CD14-positive monocyte (primary cell): Measurements from ENCODE around the gene CNTN4. TPM values are rescaled to one million over a fixed set of nuclear protein-coding genes. Genes with fewer than 3 reads are reported as not detected.

Experiments used
- DNase-seq, 3 donors: peaks; one replicate each; pipeline ENCODE4 v3.0.0-alpha.2; 2011 to 2022
- H2AFZ ChIP-seq: 2 replicates; pipeline ENCODE4 v1.6.0; 2012; ENCODE audit warnings: mild to moderate bottlenecking, low read depth, low read length, inconsistent platforms; ENCODE audit not compliant: insufficient read depth, poor library complexity, severe bottlenecking
- H3K27ac ChIP-seq, 2 donors: 1 replicate in 1 of 2; 2 replicates in 1 of 2; pipeline ENCODE4 v1.5.1; 2012 to 2013; ENCODE audit warnings: low read length in 2 of 2, control low read depth in 1 of 2, inconsistent platforms in 1 of 2, low read depth in 1 of 2, mild to moderate bottlenecking in 1 of 2
- H3K27me3 ChIP-seq, 2 donors: one replicate each; pipeline versions ENCODE4 v1.6.0 to v1.6.1; 2011 to 2013; ENCODE audit warnings: low read length in 2 of 2; ENCODE audit not compliant: control insufficient read depth in 2 of 2, insufficient read depth in 2 of 2
- H3K36me3 ChIP-seq, 2 donors: replicated peaks in 1 of 2; 1 replicate in 1 of 2; 2 replicates in 1 of 2; pipeline versions ENCODE4 v1.5.1 to v1.6.1; 2012 to 2013; ENCODE audit warnings: low read length in 2 of 2, control low read depth in 1 of 2, inconsistent platforms in 1 of 2, mild to moderate bottlenecking in 1 of 2; ENCODE audit not compliant: insufficient read depth in 2 of 2, control insufficient read depth in 1 of 2
- H3K4me1 ChIP-seq, 2 donors: 1 replicate in 1 of 2; 2 replicates in 1 of 2; pipeline versions ENCODE4 v1.5.1 to v1.6.1; 2012 to 2013; ENCODE audit warnings: low read length in 2 of 2, control low read depth in 1 of 2, inconsistent platforms in 1 of 2, mild to moderate bottlenecking in 1 of 2, moderate library complexity in 1 of 2; ENCODE audit not compliant: insufficient read depth in 2 of 2, control insufficient read depth in 1 of 2
- H3K4me2 ChIP-seq: replicated peaks from 2 replicates; pipeline ENCODE3; 2012; ENCODE audit warnings: low read length, moderate library complexity, mild to moderate bottlenecking; ENCODE audit not compliant: poor library complexity, severe bottlenecking; ENCODE audit errors: extremely low read depth
- H3K4me3 ChIP-seq, 3 experiments: fragments of 200-600 bp in 1 of 3; sonication (generic) in 1 of 3; replicated peaks in 1 of 3; 1 replicate in 2 of 3; 2 replicates in 1 of 3; pipeline ENCODE4 v1.5.1; 2011 to 2013; ENCODE audit warnings: low read length in 3 of 3, mild to moderate bottlenecking in 3 of 3, control low read depth in 2 of 3, low read depth in 2 of 3, inconsistent platforms in 1 of 3, moderate library complexity in 1 of 3
- H3K79me2 ChIP-seq: 2 replicates; pipeline ENCODE4 v1.6.0; 2012; ENCODE audit warnings: mild to moderate bottlenecking, control low read depth, inconsistent platforms, low read length, moderate library complexity; ENCODE audit not compliant: insufficient read depth
- H3K9ac ChIP-seq: 2 replicates; pipeline ENCODE4 v1.6.0; 2017; ENCODE audit warnings: low read length, mild to moderate bottlenecking; ENCODE audit not compliant: insufficient read depth, poor library complexity, severe bottlenecking
- H3K9me3 ChIP-seq, 2 donors: replicated peaks in 1 of 2; 1 replicate in 1 of 2; 2 replicates in 1 of 2; pipeline versions ENCODE4 v1.5.1 to v1.6.1; 2012 to 2013; ENCODE audit warnings: low read length in 2 of 2, control low read depth in 1 of 2; ENCODE audit not compliant: control insufficient read depth in 1 of 2, insufficient read depth in 1 of 2
- H4K20me1 ChIP-seq: 2 replicates; pipeline ENCODE4 v1.6.0; 2012; ENCODE audit warnings: mild to moderate bottlenecking, low read length, control low read depth, moderate library complexity; ENCODE audit not compliant: insufficient read depth
- H3K27ac Mint-ChIP-seq, 7 donors: one replicate each; pipeline ENCODE4 v1.8.0; 2020; ENCODE audit warnings: mild to moderate bottlenecking in 7 of 7, mixed read lengths in 7 of 7, moderate library complexity in 6 of 7, inconsistent platforms in 2 of 7
- H3K27me3 Mint-ChIP-seq, 3 donors: one replicate each; pipeline ENCODE4 v1.8.0; 2021 to 2022; ENCODE audit warnings: low read depth in 3 of 3, mild to moderate bottlenecking in 3 of 3, mixed read lengths in 3 of 3, moderate library complexity in 3 of 3, inconsistent platforms in 1 of 3
- H3K36me3 Mint-ChIP-seq, 2 donors: one replicate each; pipeline ENCODE4 v1.8.0; 2020; ENCODE audit warnings: mixed read lengths in 2 of 2, inconsistent platforms in 1 of 2, mild to moderate bottlenecking in 1 of 2
- H3K4me1 Mint-ChIP-seq: one replicate; pipeline ENCODE4 v1.8.0; 2020; ENCODE audit warnings: mild to moderate bottlenecking, mixed read lengths
- H3K4me3 Mint-ChIP-seq, 2 donors: one replicate each; pipeline ENCODE4 v1.8.0; 2020; ENCODE audit warnings: mild to moderate bottlenecking in 2 of 2, mixed read lengths in 2 of 2, moderate library complexity in 1 of 2
- H3K9me3 Mint-ChIP-seq, 7 donors: one replicate each; pipeline ENCODE4 v1.8.0; 2020 to 2022; ENCODE audit warnings: mixed read lengths in 7 of 7, mild to moderate bottlenecking in 6 of 7, moderate library complexity in 6 of 7, inconsistent platforms in 2 of 7
- CTCF ChIP-seq: fragments of 200-600 bp; IDR thresholded peaks from one replicate; pipeline ENCODE4 v1.8.0; 2022; ENCODE audit warnings: antibody characterized with exemption, mild to moderate bottlenecking
- WGBS: methylation state at CpG from one replicate; pipeline ENCODE4 v1.1.5; 2013; ENCODE audit warnings: missing lambda C conversion rate; ENCODE audit not compliant: insufficient coverage; 5-methylcytosine and 5-hydroxymethylcytosine counted together
- intact Hi-C, 2 donors: fragments of 100-400 bp; cut with micrococcal nuclease; formaldehyde crosslinking; loops; one replicate each; pipeline versions ENCODE4 v1.15.0 to v1.15.1; 2023
- polyA plus RNA-seq, 3 donors: library from polyadenylated mRNA; depleted of rRNA in 1 of 3; unstranded in 2 of 3; stranded (reverse) in 1 of 3; fragments of 300-500 nt in 2 of 3; fragments of >200 nt in 1 of 3; fragmentation: Illumina TruSeq in 2 of 3; gene quantifications; 1 replicate in 2 of 3; 2 replicates in 1 of 3; pipeline ENCODE4 v1.2.3, GENCODE V29; 2012 to 2021

The CNTN4 gene
- polyA plus RNA-seq, 3 donors, result not detected

DNA sequence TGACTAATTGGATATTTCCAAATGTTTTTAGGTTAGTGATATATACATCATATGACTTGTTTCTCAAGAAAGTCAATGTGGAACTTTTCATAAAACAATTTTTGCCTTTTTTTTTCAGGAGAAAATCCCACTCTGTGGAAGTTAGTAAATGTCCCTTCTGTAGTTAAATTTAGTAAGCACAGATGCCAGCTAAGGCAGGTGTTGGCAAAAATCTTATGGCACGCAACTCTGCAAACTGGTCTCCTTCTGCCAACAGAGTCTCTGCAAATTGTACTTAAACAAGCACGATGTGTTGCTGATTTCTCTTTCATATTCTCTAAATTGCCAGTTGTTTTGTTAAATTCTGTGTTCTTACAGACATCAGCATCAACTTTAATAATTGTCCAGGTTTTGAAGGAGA is 777.7 kb downstream of the CNTN4 start:
- H3K4me3 Mint-ChIP-seq, result no peak overlapping the region
- no peaks in the 10 kb centered on the region for H4K20me1 ChIP-seq
- intact Hi-C loops, result no loop called here
- no peak for TF ChIP-seq CTCF
- no peak overlapping the region for H3K4me3 ChIP-seq
- no peaks in the 10 kb centered on the region for H3K79me2 ChIP-seq
- no peaks in the 10 kb centered on the region for H3K27me3 Mint-ChIP-seq
- WGBS, result 88% methylated on average over 1 of the region's 2 CpGs
- H3K9me3 ChIP-seq, result peaks cover 0 to 11% of the 10 kb centered on the region in 2 donors
- no peaks in the 10 kb centered on the region for H3K27me3 ChIP-seq
- no peak overlapping the region for H3K27ac Mint-ChIP-seq
- no peaks in the 10 kb centered on the region for H3K4me1 ChIP-seq
- no peak overlapping the region for H3K9ac ChIP-seq
- DNase-seq, result no peak
- H3K4me2 ChIP-seq, result no peak overlapping the region
- no peaks in the 10 kb centered on the region for H3K4me1 Mint-ChIP-seq
- no peaks in the 10 kb centered on the region for H3K36me3 ChIP-seq
- no peak overlapping the region for H2AFZ ChIP-seq
- H3K36me3 Mint-ChIP-seq, result no peaks in the 10 kb centered on the region
- peaks cover 0 to 8% (median 3%) of the 10 kb centered on the region in 7 donors for H3K9me3 Mint-ChIP-seq
- H3K27ac ChIP-seq, result no peak overlapping the region

DNA sequence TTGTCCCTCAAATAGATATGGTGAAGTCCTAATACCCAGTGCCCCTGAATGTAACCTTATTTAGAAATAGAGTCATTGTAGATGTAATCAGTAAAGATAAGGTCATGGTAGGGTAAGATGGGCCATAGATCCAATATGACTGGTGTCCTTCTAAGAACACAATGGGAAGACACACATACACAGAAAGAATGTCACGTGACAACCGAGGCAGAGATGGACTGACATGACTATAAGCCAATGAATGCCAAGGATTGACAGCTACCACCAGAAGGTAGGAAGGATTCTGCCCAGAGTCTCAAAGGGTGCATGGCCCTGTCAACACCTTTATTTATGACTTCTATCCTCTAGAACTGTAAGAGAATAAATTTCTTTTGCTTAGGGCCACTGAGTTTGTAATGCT is 780.4 kb downstream of the CNTN4 start:
- no peak for TF ChIP-seq CTCF
- H3K27me3 ChIP-seq, result no peaks in the 10 kb centered on the region

More for the DNA sequence above, 780.4 kb downstream of the CNTN4 start:
- H3K4me1 ChIP-seq, result no peaks in the 10 kb centered on the region
- no peak overlapping the region for H3K4me2 ChIP-seq
- no CpG with 5 or more reads among the region's 2 CpGs for WGBS
- no peaks in the 10 kb centered on the region for H3K79me2 ChIP-seq
- no peaks in the 10 kb centered on the region for H3K36me3 ChIP-seq
- H2AFZ ChIP-seq, result no peak overlapping the region
- H3K4me3 Mint-ChIP-seq, result no peak overlapping the region
- H3K27ac ChIP-seq, result no peak overlapping the region
- H3K9me3 ChIP-seq, result peaks cover 0 to 11% of the 10 kb centered on the region in 2 donors
- no peaks in the 10 kb centered on the region for H4K20me1 ChIP-seq
- DNase-seq, result no peak
- intact Hi-C loops, result no loop called here
- H3K9me3 Mint-ChIP-seq, result peaks cover 0 to 9% (median 4%) of the 10 kb centered on the region in 7 donors
- no peaks in the 10 kb centered on the region for H3K27me3 Mint-ChIP-seq
- H3K4me3 ChIP-seq, result no peak overlapping the region
- no peaks in the 10 kb centered on the region for H3K4me1 Mint-ChIP-seq
- no peak overlapping the region for H3K27ac Mint-ChIP-seq
- H3K36me3 Mint-ChIP-seq, result no peaks in the 10 kb centered on the region
- H3K9ac ChIP-seq, result no peak overlapping the region
